Heart left ventricle (tissue), 16 donors: ENCODE measurements around the gene PADI1. TPM values are rescaled to one million over a fixed set of nuclear protein-coding genes. Genes with fewer than 3 reads are reported as not detected.

Experiments used
- ATAC-seq, 4 donors: fragments of 200-7000 bp; cut with Tn5 transposase; one replicate each; pipeline ENCODE4 v1.9.1; 2020 to 2022; ENCODE audit warnings: moderate library complexity in 4 of 4, mild to moderate bottlenecking in 3 of 4, moderate number of reproducible peaks in 1 of 4
- DNase-seq, 5 donors: peaks; one replicate each; pipeline ENCODE4 v3.0.0-alpha.2; 2020
- H3K27ac ChIP-seq, 12 donors: fragments of 200-600 bp; sonication (generic) in 4 of 12; one replicate each; pipeline versions ENCODE4 v1.5.0 to v1.8.0; 2016 to 2022; ENCODE audit warnings: mild to moderate bottlenecking in 2 of 12
- H3K27me3 ChIP-seq, 9 donors: fragments of 200-600 bp; sonication (generic) in 2 of 9; one replicate each; pipeline versions ENCODE4 v1.5.1 to v1.8.0; 2016 to 2022; ENCODE audit warnings: mild to moderate bottlenecking in 3 of 9
- H3K36me3 ChIP-seq, 9 donors: fragments of 200-600 bp; sonication (generic) in 2 of 9; one replicate each; pipeline versions ENCODE4 v1.5.0 to v1.8.0; 2018 to 2022; ENCODE audit warnings: mild to moderate bottlenecking in 2 of 9
- H3K4me1 ChIP-seq, 12 donors: fragments of 200-600 bp; sonication (generic) in 4 of 12; one replicate each; pipeline versions ENCODE4 v1.5.0 to v1.8.0; 2016 to 2022; ENCODE audit warnings: mild to moderate bottlenecking in 3 of 12
- H3K4me3 ChIP-seq, 12 donors: fragments of 200-600 bp; sonication (generic) in 4 of 12; one replicate each; pipeline versions ENCODE4 v1.5.0 to v1.8.0; 2017 to 2022; ENCODE audit warnings: mild to moderate bottlenecking in 9 of 12, moderate library complexity in 4 of 12
- H3K9me3 ChIP-seq, 12 donors: fragments of 200-600 bp; sonication (generic) in 4 of 12; one replicate each; pipeline versions ENCODE4 v1.5.0 to v1.8.0; 2016 to 2022; ENCODE audit warnings: mild to moderate bottlenecking in 1 of 12
- POLR2A ChIP-seq, 2 donors: fragments of 450-650 bp; IDR thresholded peaks; one replicate each; pipeline ENCODE4 v1.6.1; 2017; ENCODE audit warnings: antibody characterized with exemption in 2 of 2, mild to moderate bottlenecking in 2 of 2, moderate library complexity in 2 of 2
- WGBS, 4 donors: extraction: QIAGEN DNeasy Blood & Tissue Kit in 2 of 4; methylation state at CpG; one replicate each; pipeline versions ENCODE4 v1.1.5 to v1.1.7; 2013 to 2018; 5-methylcytosine and 5-hydroxymethylcytosine counted together
- intact Hi-C, 10 donors: fragments of 100-400 bp; cut with DNase I; formaldehyde crosslinking; loops; one replicate each; pipeline versions ENCODE4 v1.11.1 to v1.14.2; 2022
- polyA plus RNA-seq, 2 donors: library from polyadenylated mRNA; stranded (reverse); fragments of 200-250 nt; gene quantifications; one replicate each; pipeline ENCODE4 v1.2.3, GENCODE V29; 2013
- total RNA-seq, 9 donors: library from RNA; depleted of rRNA in 2 of 9; stranded (reverse); fragments of >200 nt in 2 of 9; fragmentation: NEBNext Ultra II Directional in 3 of 9; extraction: Animal tissue kit (Norgen Biotek cat#: 25700) in 3 of 9; gene quantifications; one replicate each; pipeline versions ENCODE4 v1.1.0 to v1.2.4, GENCODE V29; 2016 to 2023
- TF ChIP-seq, protein P1 (sequence below), 12 donors: fragments of 200-600 bp; sonication (generic) in 4 of 12; IDR thresholded peaks; one replicate each; pipeline versions ENCODE4 v1.5.0 to v1.8.0; 2018 to 2022; ENCODE audit warnings: antibody characterized with exemption in 12 of 12, mild to moderate bottlenecking in 5 of 12
- donor health status: ischemic (EF 13 %, LVEDD 7.1; RV severe dilation, severe dysfunction).
- donor health status: healthy with polysubstance abuse.
- donor health status: DM: no; HTN: yes; CAD: no.
- donor health status: DM: no; HTN: no; CAD: no.
- donor health status: ischemic (EF 25% LVEDD 6.9; RV normal size, moderate dysfunction).
- donor health status: ischemic (EF 25% LVEDD 5.7; RV mildly dilated, moderate dysfunction).
- donor health status: healthy.
- donor health status: DM: yes; HTN: yes; CAD: no.
- donor health status: ischemic (EF 35%, LVEDD 5.7; RV mildly dilated, moderate dysfunction).
- donor health status: nonischemic (EF 11% LVEDD 7.7; RV severe dilation, severe dysfunction).
- donor health status: DM: yes; HTN: yes; CAD: no.
- donor health status: PGD.
- donor health status: ischemic (EF 29% LVEDD 5.4; RV normal size, mild dysfunction).
- donor health status: nonischemic (EF 23%, LVEDD 6.1; RV moderate dilation, normal function).

Gene PADI1
- total and polyA plus RNA-seq, 11 donors: 0.04 TPM; not detected in 10

- 48 to 58% (median 54%) methylated on average over 5 of the region's 5 CpGs for WGBS, 4 donors
- intact Hi-C loops: no loop called here
Observed at GRCh38 chr1:17251246-17251645, 46.3 kb downstream of the PADI1 start.

GRCh38 chr1:17251701-17252376 lies 46.9 kb downstream of the PADI1 start:
- H3K9me3 ChIP-seq: no peaks in the 10 kb centered on the region
- H3K27me3 ChIP-seq: peaks cover 0 to 53% (median 9%) of the 10 kb centered on the region in 9 donors
- no peak for DNase-seq
- H3K4me1 ChIP-seq: no peaks in the 10 kb centered on the region
- WGBS, 4 donors: 39 to 62% (median 54%) methylated on average over 2 to 3 of the region's 3 CpGs
- TF ChIP-seq POLR2A (IDR thresholded peaks at IDR 0.05): no peak
- TF ChIP-seq, protein P1, sequence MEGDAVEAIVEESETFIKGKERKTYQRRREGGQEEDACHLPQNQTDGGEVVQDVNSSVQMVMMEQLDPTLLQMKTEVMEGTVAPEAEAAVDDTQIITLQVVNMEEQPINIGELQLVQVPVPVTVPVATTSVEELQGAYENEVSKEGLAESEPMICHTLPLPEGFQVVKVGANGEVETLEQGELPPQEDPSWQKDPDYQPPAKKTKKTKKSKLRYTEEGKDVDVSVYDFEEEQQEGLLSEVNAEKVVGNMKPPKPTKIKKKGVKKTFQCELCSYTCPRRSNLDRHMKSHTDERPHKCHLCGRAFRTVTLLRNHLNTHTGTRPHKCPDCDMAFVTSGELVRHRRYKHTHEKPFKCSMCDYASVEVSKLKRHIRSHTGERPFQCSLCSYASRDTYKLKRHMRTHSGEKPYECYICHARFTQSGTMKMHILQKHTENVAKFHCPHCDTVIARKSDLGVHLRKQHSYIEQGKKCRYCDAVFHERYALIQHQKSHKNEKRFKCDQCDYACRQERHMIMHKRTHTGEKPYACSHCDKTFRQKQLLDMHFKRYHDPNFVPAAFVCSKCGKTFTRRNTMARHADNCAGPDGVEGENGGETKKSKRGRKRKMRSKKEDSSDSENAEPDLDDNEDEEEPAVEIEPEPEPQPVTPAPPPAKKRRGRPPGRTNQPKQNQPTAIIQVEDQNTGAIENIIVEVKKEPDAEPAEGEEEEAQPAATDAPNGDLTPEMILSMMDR (IDR thresholded peaks at IDR 0.05): no peak
- H3K27ac ChIP-seq: no peak overlapping the region
- ATAC-seq: no peak
- H3K36me3 ChIP-seq: no peaks in the 10 kb centered on the region
- intact Hi-C loops: no loop called here
- H3K4me3 ChIP-seq: no peak overlapping the region

More at GRCh38 chr1:17251246-17251645, 46.3 kb downstream of the PADI1 start:
- DNase-seq: no peak
- ATAC-seq: no peak
- TF ChIP-seq POLR2A (IDR thresholded peaks at IDR 0.05): no peak
- TF ChIP-seq, protein P1 (IDR thresholded peaks at IDR 0.05): no peak
- Histone ChIP-seq H3K27ac (no peak overlapping the region), H3K4me3 (no peak overlapping the region), H3K4me1 (no peaks in the 10 kb centered on the region), H3K27me3 (peaks cover 0 to 49% (median 9%) of the 10 kb centered on the region in 9 donors), H3K9me3 (no peaks in the 10 kb centered on the region), H3K36me3 (no peaks in the 10 kb centered on the region)

GRCh38 chr1:17255336-17255735 lies 50.4 kb downstream of the PADI1 start:
- intact Hi-C loops: no loop called here
- DNase-seq (no peak), ATAC-seq (no peak)
- TF ChIP-seq, protein P1 (IDR thresholded peaks at IDR 0.05): no peak
- no peak for TF ChIP-seq POLR2A (IDR thresholded peaks at IDR 0.05)
- Histone ChIP-seq H3K27ac (no peak overlapping the region), H3K4me1 (no peaks in the 10 kb centered on the region), H3K27me3 (peaks cover 0 to 59% (median 6%) of the 10 kb centered on the region in 9 donors), H3K4me3 (no peak overlapping the region), H3K9me3 (no peaks in the 10 kb centered on the region), H3K36me3 (no peaks in the 10 kb centered on the region)
- 50 to 74% (median 53%) methylated on average over 2 to 5 of the region's 5 CpGs for WGBS, 4 donors

DNA sequence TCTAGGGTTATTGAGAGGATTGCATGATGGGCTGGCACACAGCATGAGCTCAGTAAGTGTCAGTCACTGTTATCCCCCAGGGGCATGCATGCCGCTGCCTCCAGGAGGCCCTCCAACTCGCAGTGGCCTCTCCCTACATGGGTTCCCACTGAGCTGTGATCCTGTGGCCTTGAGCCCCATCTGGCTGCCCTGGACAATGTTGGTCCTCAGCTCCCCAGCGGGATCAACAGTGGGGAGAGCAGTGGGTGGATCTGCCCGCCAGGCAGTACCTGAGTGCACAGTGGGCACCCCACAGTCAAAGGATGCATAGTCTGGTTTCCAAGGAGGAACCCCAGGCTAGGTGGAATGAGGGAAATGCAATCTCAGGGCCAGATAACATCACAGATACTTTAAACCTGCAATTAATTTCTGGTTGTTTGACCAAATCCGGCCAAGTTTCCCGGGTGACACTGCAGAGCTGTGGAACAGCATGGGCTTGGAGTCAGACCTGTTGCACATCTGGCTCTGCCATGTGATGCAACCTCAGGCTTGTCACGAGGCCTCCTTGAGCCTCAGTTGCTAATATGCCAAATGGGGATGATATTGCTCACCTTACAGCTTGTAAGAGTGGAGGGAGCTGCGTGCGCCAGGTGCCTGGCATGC lies 53.3 kb downstream of the PADI1 start:
- Histone ChIP-seq H3K27ac (no peak overlapping the region), H3K36me3 (no peaks in the 10 kb centered on the region), H3K9me3 (peaks cover 0 to 6% (median 0%) of the 10 kb centered on the region in 12 donors), H3K4me3 (no peak overlapping the region), H3K27me3 (peaks cover 0 to 59% (median 8%) of the 10 kb centered on the region in 9 donors), H3K4me1 (no peaks in the 10 kb centered on the region)
- no peak for TF ChIP-seq POLR2A (IDR thresholded peaks at IDR 0.05)
- TF ChIP-seq, protein P1 (IDR thresholded peaks at IDR 0.05): no peak
- ATAC-seq (no peak), DNase-seq (no peak)
- 66 to 78% (median 71%) methylated on average over 9 of the region's 9 CpGs for WGBS, 4 donors
- intact Hi-C loops: no loop called here
